CD4-positive, alpha-beta T cell (primary cell): Measurements from ENCODE around the gene DCK. TPM values are rescaled to one million over a fixed set of nuclear protein-coding genes. Genes with fewer than 3 reads are reported as not detected.
"Not testable (repeated sequence)": the region's sequence is repeated elsewhere in the genome, so short reads cannot be mapped to it uniquely, and the experiment has no call there.

Experiments
- ATAC-seq: fragments of 200-7000 bp; cut with Tn5 transposase; one replicate; pipeline ENCODE4 v1.10.0; 2022; ENCODE audit warnings: mild to moderate bottlenecking; ENCODE audit not compliant: poor library complexity
- CTCF ChIA-PET: fragments of 350-600 bp; sonication (Branson Sonifier 250); formaldehyde crosslinking; loops from one replicate; lab custom pipeline; 2021; ENCODE audit warnings: antibody characterized with exemption, inconsistent platforms; lab: Charles Lee
- POLR2A ChIA-PET: fragments of 350-600 bp; sonication (Branson Sonifier 250); formaldehyde crosslinking; loops from one replicate; lab custom pipeline; 2021; ENCODE audit warnings: antibody characterized with exemption, inconsistent platforms; lab: Charles Lee
- DNase-seq, 14 experiments: peaks; one replicate each; pipeline ENCODE4 v3.0.0-alpha.2; 2013 to 2020; ENCODE audit warnings: mixed read lengths in 2 of 14
- H3K27ac ChIP-seq, 2 donors: one replicate each; pipeline versions ENCODE4 v1.5.1 to v1.7.0; 2013; ENCODE audit warnings: low read length in 2 of 2, low read depth in 1 of 2, mild to moderate bottlenecking in 1 of 2
- H3K27me3 ChIP-seq, 2 experiments: 1 replicate in 1 of 2; 2 replicates in 1 of 2; pipeline versions ENCODE4 v1.6.1 to v1.7.0; 2013; ENCODE audit warnings: low read length in 2 of 2, control low read depth in 1 of 2, mild to moderate bottlenecking in 1 of 2, moderate library complexity in 1 of 2; ENCODE audit not compliant: insufficient read depth in 2 of 2, control insufficient read depth in 1 of 2
- H3K36me3 ChIP-seq: one replicate; pipeline ENCODE4 v1.6.1; 2013; ENCODE audit warnings: low read length, control low read depth; ENCODE audit not compliant: insufficient read depth
- H3K4me1 ChIP-seq: one replicate; pipeline ENCODE4 v1.6.1; 2013; ENCODE audit warnings: low read length, control low read depth; ENCODE audit not compliant: insufficient read depth
- H3K4me3 ChIP-seq: one replicate; pipeline ENCODE4 v1.5.1; 2013; ENCODE audit warnings: mild to moderate bottlenecking, low read length, moderate library complexity
- H3K9me3 ChIP-seq, 2 experiments: 1 replicate in 1 of 2; 2 replicates in 1 of 2; pipeline versions ENCODE4 v1.6.1 to v1.7.0; 2013; ENCODE audit warnings: low read length in 2 of 2, mild to moderate bottlenecking in 2 of 2, control low read depth in 1 of 2, moderate library complexity in 1 of 2; ENCODE audit not compliant: control insufficient read depth in 1 of 2, insufficient read depth in 1 of 2
- H3K27ac Mint-ChIP-seq: one replicate; pipeline ENCODE4 v1.8.0; 2020; ENCODE audit warnings: mixed read lengths
- H3K27me3 Mint-ChIP-seq: one replicate; pipeline ENCODE4 v1.8.0; 2021; ENCODE audit warnings: mixed read lengths
- H3K36me3 Mint-ChIP-seq: one replicate; pipeline ENCODE4 v1.8.0; 2021; ENCODE audit warnings: low read depth, mixed read lengths
- H3K4me1 Mint-ChIP-seq: one replicate; pipeline ENCODE4 v1.8.0; 2021; ENCODE audit warnings: low read depth, mixed read lengths
- H3K4me3 Mint-ChIP-seq: one replicate; pipeline ENCODE4 v1.8.0; 2020; ENCODE audit warnings: mild to moderate bottlenecking, mixed read lengths
- H3K9me3 Mint-ChIP-seq: one replicate; pipeline ENCODE4 v1.8.0; 2020; ENCODE audit warnings: mixed read lengths
- intact Hi-C, 2 experiments: fragments of 100-400 bp; cut with DNase I in 1 of 2; cut with micrococcal nuclease in 1 of 2; formaldehyde crosslinking; loops; one replicate each; pipeline versions ENCODE4 v1.15.1 to v1.9.0; 2023 to 2025; cut with DNase I, micrococcal nuclease
- total RNA-seq, 174 experiments: library from RNA in 2 of 174; stranded (reverse) in 2 of 174; gene quantifications; one replicate each; pipeline ENCODE4 v1.2.3 and lab custom pipeline; 2021 to 2026
- TF ChIP-seq, protein P1 (sequence below): fragments of 200-600 bp; IDR thresholded peaks from one replicate; pipeline ENCODE4 v1.8.0; 2022; ENCODE audit warnings: antibody characterized with exemption, mild to moderate bottlenecking

DCK gene
- total RNA-seq, 2 experiments from 2014 or later = 12.8 to 13.9 TPM

DNA sequence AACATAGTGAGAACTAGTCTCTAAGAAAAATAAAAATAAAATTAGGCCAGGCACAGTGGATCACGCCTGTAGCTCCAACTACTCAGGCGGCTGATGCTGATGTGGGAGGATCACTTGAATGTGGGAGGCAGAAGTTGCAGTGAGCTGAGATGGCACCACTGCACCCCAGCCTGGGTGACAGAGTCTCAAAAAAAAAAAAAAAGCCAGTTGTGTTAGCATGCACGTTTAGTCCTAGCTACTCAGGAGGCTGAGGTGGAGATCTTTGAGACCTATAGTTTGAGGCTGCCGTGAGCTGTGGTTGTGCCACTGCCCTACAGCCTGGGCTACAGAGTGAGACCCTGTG is 2.5 kb downstream of the DCK start:
- CTCF ChIA-PET = interaction anchor here (1.1 to 2.2 kb wide), 3 partner anchors 11 to 94 kb away, joined by 3 to 13 read pairs (median 5); partner anchors contain the start of gene MOB1B
- peaks cover 27% of the 10 kb centered on the region for H3K4me1 ChIP-seq
- peaks cover 22% of the 10 kb centered on the region for H3K36me3 ChIP-seq
- intact Hi-C loops = loop anchor here (10.0 kb wide), 2 partner anchors 161 to 311 kb away; partner anchors contain the start of genes GRSF1 (in 1 of the 2) and UTP3 (in 1 of the 2)
- peak overlapping the region; percentile 95 for H3K4me3 ChIP-seq
- TF ChIP-seq, protein P1, sequence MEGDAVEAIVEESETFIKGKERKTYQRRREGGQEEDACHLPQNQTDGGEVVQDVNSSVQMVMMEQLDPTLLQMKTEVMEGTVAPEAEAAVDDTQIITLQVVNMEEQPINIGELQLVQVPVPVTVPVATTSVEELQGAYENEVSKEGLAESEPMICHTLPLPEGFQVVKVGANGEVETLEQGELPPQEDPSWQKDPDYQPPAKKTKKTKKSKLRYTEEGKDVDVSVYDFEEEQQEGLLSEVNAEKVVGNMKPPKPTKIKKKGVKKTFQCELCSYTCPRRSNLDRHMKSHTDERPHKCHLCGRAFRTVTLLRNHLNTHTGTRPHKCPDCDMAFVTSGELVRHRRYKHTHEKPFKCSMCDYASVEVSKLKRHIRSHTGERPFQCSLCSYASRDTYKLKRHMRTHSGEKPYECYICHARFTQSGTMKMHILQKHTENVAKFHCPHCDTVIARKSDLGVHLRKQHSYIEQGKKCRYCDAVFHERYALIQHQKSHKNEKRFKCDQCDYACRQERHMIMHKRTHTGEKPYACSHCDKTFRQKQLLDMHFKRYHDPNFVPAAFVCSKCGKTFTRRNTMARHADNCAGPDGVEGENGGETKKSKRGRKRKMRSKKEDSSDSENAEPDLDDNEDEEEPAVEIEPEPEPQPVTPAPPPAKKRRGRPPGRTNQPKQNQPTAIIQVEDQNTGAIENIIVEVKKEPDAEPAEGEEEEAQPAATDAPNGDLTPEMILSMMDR = no peak
- H3K27me3 ChIP-seq = no peaks in the 10 kb centered on the region
- Mint-ChIP-seq H3K4me1 (peaks cover 85% of the 10 kb centered on the region), H3K9me3 (peaks cover 2% of the 10 kb centered on the region), H3K4me3 (peak overlapping the region; percentile 93), H3K27ac (peak overlapping the region; percentile 85), H3K36me3 (peaks cover 70% of the 10 kb centered on the region), H3K27me3 (no peaks in the 10 kb centered on the region)
- DNase-seq (peak in 4 of 14 experiments; percentile 24 to 35 (median 33)), ATAC-seq (peak; percentile 42)
- no peaks in the 10 kb centered on the region for H3K9me3 ChIP-seq
- POLR2A ChIA-PET = interaction anchor here (0.6 to 3.5 kb wide), 4 partner anchors 8 to 94 kb away, joined by 5 to 40 read pairs (median 6); partner anchors contain the start of gene MOB1B
- H3K27ac ChIP-seq = peak overlapping the region; percentile 40 to 44

- CTCF ChIA-PET = interaction anchor here (0.6 to 2.2 kb wide), 5 partner anchors 10 to 95 kb away, joined by 3 to 13 read pairs (median 3); partner anchors contain the start of gene MOB1B
- ATAC-seq (no peak), DNase-seq (no peak)
- POLR2A ChIA-PET = interaction anchor here (0.6 to 2.2 kb wide), 3 partner anchors 8 to 95 kb away, joined by 4 to 6 read pairs (median 4); partner anchors contain the start of gene MOB1B
- Mint-ChIP-seq H3K4me3 (peak overlapping the region; percentile 93), H3K27ac (peak overlapping the region; percentile 85), H3K9me3 (peaks cover 4% of the 10 kb centered on the region), H3K36me3 (peaks cover 80% of the 10 kb centered on the region), H3K4me1 (peaks cover 94% of the 10 kb centered on the region), H3K27me3 (no peaks in the 10 kb centered on the region)
- intact Hi-C loops = loop anchor here (10.0 kb wide), 2 partner anchors 162 to 312 kb away; partner anchors contain the start of genes GRSF1 (in 1 of the 2) and UTP3 (in 1 of the 2)
- Histone ChIP-seq H3K9me3 (no peaks in the 10 kb centered on the region), H3K27ac (peak overlapping the region in 1 of 2 donors; percentile 13), H3K4me1 (peaks cover 27% of the 10 kb centered on the region), H3K27me3 (no peaks in the 10 kb centered on the region), H3K4me3 (peak overlapping the region; percentile 95), H3K36me3 (peaks cover 24% of the 10 kb centered on the region)
- TF ChIP-seq, protein P1 = no peak
These were observed 3.6 kb downstream of the DCK start for GRCh38 chr4:70997036-70997435.

GRCh38 chr4:70997546-70997945 is 4.1 kb downstream of the DCK start:
- intact Hi-C loops = loop anchor here (10.0 kb wide), 2 partner anchors 163 to 313 kb away; partner anchors contain the start of genes GRSF1 (in 1 of the 2) and UTP3 (in 1 of the 2)
- peak overlapping the region; percentile 85 for H3K27ac Mint-ChIP-seq
- no peak for ATAC-seq
- H3K36me3 ChIP-seq = peaks cover 24% of the 10 kb centered on the region
- ChIA-PET POLR2A (interaction anchor here (1.3 kb wide), 1 partner anchor 9 kb away, joined by 4 read pairs; no protein-coding TSS in a partner anchor), CTCF (interaction anchor here (0.6 to 1.7 kb wide), 3 partner anchors 9 to 28 kb away, joined by 3 to 5 read pairs (median 3); no protein-coding TSS in a partner anchor)
- DNase-seq = no peak
- H3K4me3 Mint-ChIP-seq = peak overlapping the region; percentile 93
- H3K4me1 ChIP-seq = peaks cover 26% of the 10 kb centered on the region
- no peaks in the 10 kb centered on the region for H3K27me3 ChIP-seq
- peaks cover 94% of the 10 kb centered on the region for H3K4me1 Mint-ChIP-seq
- no peaks in the 10 kb centered on the region for H3K9me3 ChIP-seq
- H3K27me3 Mint-ChIP-seq = no peaks in the 10 kb centered on the region
- H3K9me3 Mint-ChIP-seq = peaks cover 4% of the 10 kb centered on the region
- H3K27ac ChIP-seq = peak overlapping the region in 1 of 2 donors; percentile 13
- TF ChIP-seq, protein P1 = no peak
- peaks cover 85% of the 10 kb centered on the region for H3K36me3 Mint-ChIP-seq
- H3K4me3 ChIP-seq = peak overlapping the region; percentile 95

GRCh38 chr4:70999639-71000038 is 6.2 kb downstream of the DCK start:
- Histone ChIP-seq H3K4me1 (peaks cover 33% of the 10 kb centered on the region), H3K36me3 (peaks cover 24% of the 10 kb centered on the region)
- peaks cover 92% of the 10 kb centered on the region for H3K36me3 Mint-ChIP-seq
- DNase-seq, H3K27ac ChIP-seq, H3K27me3 Mint-ChIP-seq, ATAC-seq, CTCF ChIA-PET, H3K9me3 Mint-ChIP-seq, H3K4me3 Mint-ChIP-seq, H3K9me3 ChIP-seq, H3K4me3 ChIP-seq, H3K27me3 ChIP-seq: not testable (repeated sequence)
- peak overlapping the region; percentile 61 for H3K27ac Mint-ChIP-seq
- POLR2A ChIA-PET = interaction anchor here (0.7 kb wide), 1 partner anchor 173 kb away, joined by 3 read pairs; no protein-coding TSS in a partner anchor
- peaks cover 100% of the 10 kb centered on the region for H3K4me1 Mint-ChIP-seq
- intact Hi-C loops = loop anchor here (10.0 kb wide), 2 partner anchors 165 to 315 kb away; partner anchors contain the start of genes GRSF1 (in 1 of the 2) and UTP3 (in 1 of the 2)

GRCh38 chr4:71001363-71001762 is 7.9 kb downstream of the DCK start:
- H3K9me3 ChIP-seq, DNase-seq, H3K9me3 Mint-ChIP-seq, ATAC-seq, POLR2A ChIA-PET, H3K27me3 Mint-ChIP-seq, intact Hi-C loops, H3K4me3 ChIP-seq, H3K27ac ChIP-seq, H3K27me3 ChIP-seq: not testable (repeated sequence)
- H3K27ac Mint-ChIP-seq = peak overlapping the region; percentile 75
- CTCF ChIA-PET = interaction anchor here (1.6 kb wide), 1 partner anchor 9 kb away, joined by 6 read pairs; no protein-coding TSS in a partner anchor
- H3K36me3 Mint-ChIP-seq = peaks cover 79% of the 10 kb centered on the region
- peaks cover 27% of the 10 kb centered on the region for H3K36me3 ChIP-seq
- H3K4me1 Mint-ChIP-seq = peaks cover 93% of the 10 kb centered on the region
- peaks cover 37% of the 10 kb centered on the region for H3K4me1 ChIP-seq
- peak overlapping the region; percentile 49 for H3K4me3 Mint-ChIP-seq
